Activated CD8-positive, alpha-beta T cell treated with anti-CD3 and anti-CD28 coated beads for 36 hours (primary cell): Measurements from ENCODE around the gene RLF. TPM values are rescaled to one million over a fixed set of nuclear protein-coding genes. Genes with fewer than 3 reads are reported as not detected.

Experiments used
- ATAC-seq: fragments of 200-7000 bp; cut with Tn5 transposase; one replicate; pipeline ENCODE4 v1.10.0; 2021; ENCODE audit warnings: mild to moderate bottlenecking, moderate library complexity
- CTCF ChIA-PET: fragments of 350-600 bp; sonication (Branson Sonifier 250); formaldehyde crosslinking; loops from one replicate; lab custom pipeline; 2021; ENCODE audit warnings: antibody characterized with exemption; lab: Charles Lee
- POLR2A ChIA-PET: fragments of 350-600 bp; sonication (Branson Sonifier 250); formaldehyde crosslinking; loops from one replicate; lab custom pipeline; 2021; ENCODE audit warnings: antibody characterized with exemption; lab: Charles Lee
- DNase-seq: peaks from one replicate; pipeline ENCODE4 v3.0.0-alpha.2; 2020
- H3K27ac Mint-ChIP-seq: one replicate; pipeline ENCODE4 v1.8.0; 2021; ENCODE audit warnings: mild to moderate bottlenecking, mixed read lengths
- H3K27me3 Mint-ChIP-seq: one replicate; pipeline ENCODE4 v1.8.0; 2021; ENCODE audit warnings: mixed read lengths
- H3K36me3 Mint-ChIP-seq: one replicate; pipeline ENCODE4 v1.8.0; 2021; ENCODE audit warnings: low read depth, mixed read lengths
- H3K4me1 Mint-ChIP-seq: one replicate; pipeline ENCODE4 v1.8.0; 2021; ENCODE audit warnings: low read depth, mixed read lengths
- H3K4me3 Mint-ChIP-seq: one replicate; pipeline ENCODE4 v1.8.0; 2021; ENCODE audit warnings: mild to moderate bottlenecking, moderate library complexity, mixed read lengths
- H3K9me3 Mint-ChIP-seq: one replicate; pipeline ENCODE4 v1.8.0; 2021; ENCODE audit warnings: mixed read lengths
- CTCF ChIP-seq: fragments of 200-600 bp; IDR thresholded peaks from one replicate; pipeline ENCODE4 v1.8.0; 2022; ENCODE audit warnings: antibody characterized with exemption, mild to moderate bottlenecking
- intact Hi-C: fragments of 100-400 bp; cut with micrococcal nuclease; formaldehyde crosslinking; loops from one replicate; pipeline ENCODE4 v1.10.0; 2022
- total RNA-seq, 2 experiments: library from RNA; stranded (reverse); gene quantifications; one replicate each; pipeline ENCODE4 v1.2.3, GENCODE V29; 2021

RLF gene
- total RNA-seq, 2 experiments from 2014 or later: 21.2 to 21.3 TPM

- ChIA-PET CTCF (interaction anchor here (0.7 to 3.6 kb wide), 12 partner anchors 9 to 163 kb away, joined by 3 to 17 read pairs (median 4); no protein-coding TSS in a partner anchor), POLR2A (interaction anchor here (0.6 to 2.1 kb wide), 12 partner anchors 9 to 209 kb away, joined by 3 to 7 read pairs (median 4); partner anchors contain the start of gene ZFP69B)
- Mint-ChIP-seq H3K27ac (peak overlapping the region; percentile 87), H3K4me1 (peaks cover 39% of the 10 kb centered on the region), H3K36me3 (peaks cover 38% of the 10 kb centered on the region), H3K9me3 (no peaks in the 10 kb centered on the region), H3K4me3 (no peak overlapping the region), H3K27me3 (no peaks in the 10 kb centered on the region)
- DNase-seq: no peak
- peak; percentile 31 for ATAC-seq
- no peak for TF ChIP-seq CTCF
- intact Hi-C loops: no loop called here
Measured at GRCh38 chr1:40241362-40241761, 80.2 kb downstream of the RLF start.

GRCh38 chr1:40243351-40243750 lies 82.2 kb downstream of the RLF start:
- peaks cover 25% of the 10 kb centered on the region for H3K4me1 Mint-ChIP-seq
- H3K27me3 Mint-ChIP-seq: no peaks in the 10 kb centered on the region
- peaks cover 18% of the 10 kb centered on the region for H3K36me3 Mint-ChIP-seq
- DNase-seq (no peak), ATAC-seq (no peak)
- ChIA-PET POLR2A (interaction anchor here (1.5 kb wide), 1 partner anchor 12 kb away, joined by 6 read pairs; no protein-coding TSS in a partner anchor), CTCF (interaction anchor here (1.0 to 3.6 kb wide), 3 partner anchors 72 to 99 kb away, joined by 3 to 17 read pairs (median 5); no protein-coding TSS in a partner anchor)
- no peak for TF ChIP-seq CTCF
- no peaks in the 10 kb centered on the region for H3K9me3 Mint-ChIP-seq
- intact Hi-C loops: no loop called here
- H3K4me3 Mint-ChIP-seq: no peak overlapping the region
- H3K27ac Mint-ChIP-seq: no peak overlapping the region

- TF ChIP-seq CTCF: no peak
- Mint-ChIP-seq H3K9me3 (no peaks in the 10 kb centered on the region), H3K4me1 (peaks cover 21% of the 10 kb centered on the region), H3K4me3 (no peak overlapping the region), H3K27ac (no peak overlapping the region), H3K36me3 (peaks cover 9% of the 10 kb centered on the region), H3K27me3 (no peaks in the 10 kb centered on the region)
- no peak for ATAC-seq
- ChIA-PET CTCF (no interaction called here), POLR2A (interaction anchor here (0.6 kb wide), 1 partner anchor 48 kb away, joined by 3 read pairs; no protein-coding TSS in a partner anchor)
- intact Hi-C loops: no loop called here
- no peak for DNase-seq
Measured at GRCh38 chr1:40244138-40244744, 83.1 kb downstream of the RLF start.

GRCh38 chr1:40245686-40246085 lies 84.5 kb downstream of the RLF start:
- TF ChIP-seq CTCF: no peak
- no peaks in the 10 kb centered on the region for H3K9me3 Mint-ChIP-seq
- H3K4me3 Mint-ChIP-seq: no peak overlapping the region
- ATAC-seq (no peak), DNase-seq (no peak)
- ChIA-PET CTCF (interaction anchor here (1.1 to 1.3 kb wide), 2 partner anchors 11 to 83 kb away, joined by 3 to 4 read pairs; no protein-coding TSS in a partner anchor), POLR2A (interaction anchor here (1.4 kb wide), 1 partner anchor 9 kb away, joined by 5 read pairs; no protein-coding TSS in a partner anchor)
- H3K4me1 Mint-ChIP-seq: peaks cover 21% of the 10 kb centered on the region
- no peak overlapping the region for H3K27ac Mint-ChIP-seq
- H3K27me3 Mint-ChIP-seq: no peaks in the 10 kb centered on the region
- H3K36me3 Mint-ChIP-seq: no peaks in the 10 kb centered on the region
- intact Hi-C loops: no loop called here

- Mint-ChIP-seq H3K9me3 (no peaks in the 10 kb centered on the region), H3K4me1 (peaks cover 7% of the 10 kb centered on the region), H3K4me3 (no peak within 1 kb of the TSS), H3K27ac (no peak within 1 kb of the TSS), H3K27me3 (no peaks in the 10 kb centered on the region), H3K36me3 (no peaks in the 10 kb centered on the region)
- TF ChIP-seq CTCF: no peak
- ChIA-PET CTCF (interaction anchor here (0.7 to 1.5 kb wide), 5 partner anchors 12 to 94 kb away, joined by 3 to 4 read pairs (median 3); no protein-coding TSS in a partner anchor), POLR2A (no interaction called here)
- DNase-seq (no peak), ATAC-seq (no peak)
- intact Hi-C loops: no loop called here
Measured at GRCh38 chr1:40247655-40248054, 86.5 kb downstream of the RLF start, which contains the start of gene TMCO2. Gene TMCO2, plus strand, starts transcription at chr1:40247937. Its CDS starts 57 bp downstream, at chr1:40247994.
